ENCODE data around the gene PEDS1.

The PEDS1 gene

GRCh38 chr20:50125279-50125678, 28.2 kb downstream of the PEDS1 start:
- TF ChIP-seq ZFX (IDR thresholded peaks at IDR 0.05): no peak
- TF ChIP-seq, protein P1, sequence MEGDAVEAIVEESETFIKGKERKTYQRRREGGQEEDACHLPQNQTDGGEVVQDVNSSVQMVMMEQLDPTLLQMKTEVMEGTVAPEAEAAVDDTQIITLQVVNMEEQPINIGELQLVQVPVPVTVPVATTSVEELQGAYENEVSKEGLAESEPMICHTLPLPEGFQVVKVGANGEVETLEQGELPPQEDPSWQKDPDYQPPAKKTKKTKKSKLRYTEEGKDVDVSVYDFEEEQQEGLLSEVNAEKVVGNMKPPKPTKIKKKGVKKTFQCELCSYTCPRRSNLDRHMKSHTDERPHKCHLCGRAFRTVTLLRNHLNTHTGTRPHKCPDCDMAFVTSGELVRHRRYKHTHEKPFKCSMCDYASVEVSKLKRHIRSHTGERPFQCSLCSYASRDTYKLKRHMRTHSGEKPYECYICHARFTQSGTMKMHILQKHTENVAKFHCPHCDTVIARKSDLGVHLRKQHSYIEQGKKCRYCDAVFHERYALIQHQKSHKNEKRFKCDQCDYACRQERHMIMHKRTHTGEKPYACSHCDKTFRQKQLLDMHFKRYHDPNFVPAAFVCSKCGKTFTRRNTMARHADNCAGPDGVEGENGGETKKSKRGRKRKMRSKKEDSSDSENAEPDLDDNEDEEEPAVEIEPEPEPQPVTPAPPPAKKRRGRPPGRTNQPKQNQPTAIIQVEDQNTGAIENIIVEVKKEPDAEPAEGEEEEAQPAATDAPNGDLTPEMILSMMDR (conservative IDR thresholded peaks at IDR 0.05): no peak

DNA sequence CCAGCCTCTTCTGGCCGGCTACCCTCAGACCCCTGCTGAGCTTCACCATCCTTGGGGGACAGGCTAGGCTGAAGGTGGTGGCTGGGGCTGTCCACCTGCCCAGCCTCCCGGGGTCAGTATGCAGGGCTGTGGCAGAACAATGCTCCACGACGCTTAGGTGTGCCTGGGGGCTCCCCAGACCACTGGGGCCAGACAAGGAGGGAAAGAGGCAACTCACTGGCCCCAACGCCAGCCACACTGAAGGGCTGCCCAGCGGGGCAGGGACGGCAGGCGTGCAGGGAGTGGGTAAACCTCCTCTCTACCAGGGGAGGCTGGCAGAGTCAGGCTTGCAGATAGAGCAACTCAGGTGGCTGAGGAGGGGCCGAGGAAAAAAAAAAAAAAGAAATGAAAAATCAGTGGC, 29.0 kb downstream of the PEDS1 start:
- no peak for TF ChIP-seq ZFX (IDR thresholded peaks at IDR 0.05)
- TF ChIP-seq, protein P1 (conservative IDR thresholded peaks at IDR 0.05): no peak

More at GRCh38 chr20:50125279-50125678, 28.2 kb downstream of the PEDS1 start:
- no peak overlapping the region for H3K27ac ChIP-seq

DNA sequence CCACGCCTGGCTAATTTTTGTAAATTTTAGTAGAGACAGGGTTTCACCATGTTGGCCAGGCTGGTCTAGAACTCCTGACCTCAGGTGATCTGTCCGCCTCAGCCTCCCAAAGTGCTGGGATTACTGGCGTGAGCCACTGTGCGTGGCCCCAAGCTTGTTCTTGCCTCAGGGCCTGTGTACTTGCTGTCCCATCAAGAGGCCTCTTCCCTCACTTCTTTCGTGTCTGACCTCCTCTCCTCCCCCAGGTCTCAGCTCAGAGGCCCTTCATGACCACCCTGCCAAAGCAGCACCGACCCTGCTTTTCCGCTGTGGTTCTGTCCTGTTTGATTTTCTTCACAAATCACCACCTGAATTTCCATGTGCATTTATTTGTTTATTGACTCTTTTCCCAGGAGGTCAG, 30.1 kb downstream of the PEDS1 start:
- no peak for TF ChIP-seq ZFX (IDR thresholded peaks at IDR 0.05)
- TF ChIP-seq, protein P1 (conservative IDR thresholded peaks at IDR 0.05): no peak
- H3K27ac ChIP-seq: no peak overlapping the region

More for the DNA sequence above, 29.0 kb downstream of the PEDS1 start:
- no peak overlapping the region for H3K27ac ChIP-seq

- TF ChIP-seq ZFX (IDR thresholded peaks at IDR 0.05): no peak
- TF ChIP-seq, protein P1 (conservative IDR thresholded peaks at IDR 0.05): no peak
- no peak overlapping the region for H3K27ac ChIP-seq
Observed at GRCh38 chr20:50122763-50123162, 30.8 kb downstream of the PEDS1 start.

GRCh38 chr20:50121858-50122271, 31.7 kb downstream of the PEDS1 start:
- TF ChIP-seq, protein P1 (conservative IDR thresholded peaks at IDR 0.05): no peak
- no peak for TF ChIP-seq ZFX (IDR thresholded peaks at IDR 0.05)
- no peak overlapping the region for H3K27ac ChIP-seq

DNA sequence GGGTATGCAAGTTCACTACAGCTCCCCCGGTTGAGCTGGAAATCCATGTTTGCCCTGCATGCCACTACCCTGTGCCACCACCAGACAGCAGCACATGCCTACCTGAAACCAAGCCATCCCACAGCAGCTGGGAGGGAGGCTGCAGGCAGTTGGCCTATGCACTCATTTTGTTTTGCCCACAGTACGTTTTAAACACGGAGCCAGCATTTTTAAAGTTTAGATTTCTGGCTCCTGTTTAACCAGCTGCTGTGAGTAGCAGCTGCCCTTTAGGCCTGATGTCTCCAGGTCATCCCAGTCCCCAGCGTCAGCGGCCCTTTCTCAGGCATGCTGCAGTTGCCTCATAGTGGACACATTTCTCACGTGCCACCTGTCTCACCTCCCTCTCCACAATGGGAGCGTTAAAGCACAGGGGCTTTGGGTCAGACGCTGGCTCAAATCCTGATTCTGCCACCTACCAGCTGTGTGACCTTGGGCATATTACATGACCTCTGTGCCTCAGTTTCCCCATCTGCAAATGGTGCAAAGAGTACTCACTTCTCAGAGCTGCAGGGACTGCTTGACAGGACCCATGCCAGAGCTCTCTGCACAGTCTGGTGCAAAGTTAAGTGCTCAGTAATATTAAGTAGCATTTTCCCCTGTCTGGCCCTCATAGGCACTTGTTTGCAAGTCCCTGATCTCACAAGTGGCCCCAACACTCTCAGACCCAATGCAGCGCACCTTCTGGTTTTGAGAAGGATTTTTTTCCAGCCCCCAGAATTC, 32.4 kb downstream of the PEDS1 start:
- TF ChIP-seq ZFX (IDR thresholded peaks at IDR 0.05): no peak
- TF ChIP-seq, protein P1 (conservative IDR thresholded peaks at IDR 0.05): peak; percentile 91
- no peak overlapping the region for H3K27ac ChIP-seq

DNA sequence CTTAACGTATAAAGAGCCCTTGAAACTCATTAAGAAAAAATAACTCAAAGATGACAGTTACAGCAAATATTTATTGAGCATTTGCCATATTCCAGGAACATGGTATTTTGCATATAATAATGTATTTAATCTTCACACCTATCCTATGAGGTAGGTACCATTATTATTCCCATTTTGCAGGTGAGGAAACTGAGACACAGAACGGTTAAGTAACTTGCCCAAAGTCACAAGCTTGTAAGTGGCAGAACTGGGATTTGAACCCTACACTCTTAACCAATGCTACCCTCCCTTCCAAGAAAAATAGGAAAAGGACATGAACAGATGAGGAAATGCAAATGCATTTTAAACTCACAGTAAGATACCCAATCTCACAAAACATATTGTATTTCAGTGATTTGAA, 35.3 kb downstream of the PEDS1 start:
- no peak overlapping the region for H3K27ac ChIP-seq
- TF ChIP-seq, protein P1 (conservative IDR thresholded peaks at IDR 0.05): no peak
- TF ChIP-seq ZFX (IDR thresholded peaks at IDR 0.05): no peak

Data from C4-2B (cell line).